Cardiac fibroblast (primary cell): ENCODE data around the gene TNNI3K.

Source experiments
- DNase-seq, 2 donors: peaks; one replicate each; pipeline versions ENCODE4 v3.0.0 to v3.0.0-alpha.2; 2010; ENCODE audit warnings: low read depth in 2 of 2
- H3K4me3 ChIP-seq, 2 donors: replicated peaks in 1 of 2; 1 replicate in 1 of 2; 2 replicates in 1 of 2; pipeline ENCODE4 v1.5.1; 2011; ENCODE audit warnings: low read depth in 2 of 2, low read length in 2 of 2, mild to moderate bottlenecking in 2 of 2, moderate library complexity in 1 of 2
- CTCF ChIP-seq: IDR thresholded peaks from one replicate; pipeline ENCODE4 v1.5.1; 2011; ENCODE audit warnings: low read depth, mild to moderate bottlenecking, low read length, inconsistent platforms

TNNI3K gene

DNA sequence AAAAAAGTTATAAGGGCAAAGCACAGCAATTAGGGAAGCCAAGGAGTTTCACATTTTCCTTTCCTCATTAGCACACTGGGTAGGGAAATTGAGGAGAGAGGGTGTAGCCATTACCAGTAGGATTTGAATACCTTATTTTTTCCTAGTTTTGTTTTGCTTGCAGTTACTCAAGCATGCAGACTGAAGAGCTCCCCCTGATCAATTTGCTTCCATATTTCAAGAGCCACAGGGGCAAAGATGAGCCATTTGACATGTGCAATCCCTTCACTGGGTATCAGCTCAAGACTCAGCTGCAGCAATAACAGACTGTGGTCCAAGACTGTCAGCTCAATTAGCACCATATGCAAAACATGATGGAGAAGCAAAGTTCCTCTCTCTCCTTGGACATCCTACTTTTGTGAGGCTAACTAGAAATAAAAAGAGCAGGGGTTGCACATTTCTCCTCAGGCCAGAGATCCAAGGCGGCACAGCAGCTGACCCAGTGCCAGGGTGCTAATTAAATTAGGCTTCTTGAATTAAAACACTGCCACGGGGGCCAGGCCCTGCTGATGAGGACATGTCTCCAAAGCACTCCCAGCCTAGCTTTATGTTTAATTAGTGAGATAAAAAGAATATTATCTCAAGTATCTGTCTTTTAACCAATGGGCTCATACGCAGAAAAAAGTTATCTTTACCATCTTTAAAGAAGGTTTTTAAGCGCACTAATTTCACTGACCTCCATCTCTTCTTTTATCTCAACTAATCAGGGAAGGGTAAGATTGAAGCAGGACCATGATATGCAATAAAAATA, 314.0 kb downstream of the TNNI3K start:
- no peak overlapping the region for H3K4me3 ChIP-seq
- DNase-seq = no peak
- TF ChIP-seq CTCF = no peak

DNA sequence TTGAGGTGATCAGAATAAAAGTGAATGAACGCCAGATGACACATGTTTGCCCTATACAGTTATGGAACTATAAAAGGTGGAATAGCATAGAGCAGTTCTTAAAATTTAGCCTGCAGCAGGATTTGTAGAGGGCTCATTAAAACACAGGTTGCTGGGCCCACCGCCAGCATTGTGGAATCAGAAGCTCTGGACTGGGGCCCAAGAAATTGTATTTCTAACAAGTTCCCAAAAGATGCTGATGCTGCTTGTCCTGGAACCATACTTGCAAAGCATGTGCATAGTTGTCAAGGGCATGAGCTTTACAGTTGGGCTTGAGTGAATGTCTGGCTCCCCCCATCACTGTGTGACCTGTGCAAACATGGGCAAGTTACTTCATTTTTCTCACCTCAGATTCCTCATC, 314.7 kb downstream of the TNNI3K start:
- H3K4me3 ChIP-seq = no peak overlapping the region
- DNase-seq = no peak
- TF ChIP-seq CTCF = no peak

GRCh38 chr1:74570797-74571492, 335.8 kb downstream of the TNNI3K start:
- DNase-seq = no peak
- TF ChIP-seq CTCF = no peak
- no peak overlapping the region for H3K4me3 ChIP-seq

DNA sequence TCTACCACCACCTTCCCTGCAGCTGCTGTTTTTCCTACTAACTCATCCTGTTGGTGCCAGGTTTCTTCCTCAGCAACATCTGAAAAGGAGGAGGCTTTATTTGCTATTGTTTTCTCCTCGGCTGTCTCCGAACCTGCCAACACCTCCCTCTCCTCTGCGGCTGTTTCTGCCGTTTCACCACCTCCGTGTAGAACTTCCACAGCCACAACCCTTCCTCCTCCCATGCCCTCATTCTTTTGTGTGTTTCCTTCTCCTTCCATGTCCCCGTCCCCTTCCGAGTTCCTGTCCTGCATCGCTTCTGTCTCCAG, 336.3 kb downstream of the TNNI3K start:
- no peak for TF ChIP-seq CTCF
- H3K4me3 ChIP-seq = no peak overlapping the region
- no peak for DNase-seq

GRCh38 chr1:74571891-74572290, 336.7 kb downstream of the TNNI3K start:
- H3K4me3 ChIP-seq = no peak overlapping the region
- DNase-seq = no peak
- no peak for TF ChIP-seq CTCF

- TF ChIP-seq CTCF = no peak
- no peak overlapping the region for H3K4me3 ChIP-seq
- no peak for DNase-seq
Measured at GRCh38 chr1:74578101-74578500, 342.9 kb downstream of the TNNI3K start.
